Measurements from ENCODE around the gene TAS2R31. TPM values are rescaled to one million over a fixed set of nuclear protein-coding genes. Genes with fewer than 3 reads are reported as not detected.

The TAS2R31 gene
- total and polyA plus RNA-seq, 2 of the 4 experiments (the other 2 are of a cell fraction) = 0.24 to 4.3 TPM

DNA sequence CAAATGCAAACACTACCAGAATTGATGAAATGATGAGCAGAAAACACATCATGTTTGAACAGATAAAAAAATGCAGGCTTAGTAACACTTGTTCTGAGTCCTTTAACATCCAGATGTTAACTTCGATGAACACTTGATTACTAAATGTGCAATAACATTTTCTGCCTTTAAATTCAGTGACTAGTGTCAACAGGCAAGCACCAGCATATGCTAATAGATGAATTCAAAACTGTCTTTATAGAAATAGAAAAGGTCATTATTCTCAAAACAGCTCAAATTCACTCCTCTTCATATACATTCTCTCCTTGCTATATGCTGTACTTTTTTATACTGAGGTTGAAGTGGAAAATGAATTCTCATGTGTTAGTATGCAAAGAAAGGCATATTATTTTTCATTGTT is 8.7 kb downstream of the TAS2R31 start, which contains the start of gene TAS2R19:
Gene TAS2R19 (minus strand): TSS at position 101 of the 400 bp plus-strand sequence. CDS start 49 bp downstream, at position 52.
- Histone ChIP-seq H3K79me1 (ENCODE audit: low read depth in 1 of 2, low read length in 2 of 2) (0 out of 4 replicates have a peak, but pooled peaks cover 3 to 4% of the 10 kb centered on the region in 2 experiments), H4K8ac (ENCODE audit: low read depth in 2 of 2, low read length in 2 of 2) (no peak within 1 kb of the TSS), H3K9me3 (ENCODE audit: control insufficient read depth, insufficient read depth, low read length) (no peaks in the 10 kb centered on the region), H2AK5ac (ENCODE audit: low read depth, low read length) (no peak within 1 kb of the TSS), H3K27me3 (ENCODE audit: control insufficient read depth, insufficient read depth, low read length) (no peaks in the 10 kb centered on the region), H3K18ac (ENCODE audit: low read depth, low read length) (no peak within 1 kb of the TSS), H3K56ac (ENCODE audit: extremely low read depth, insufficient read depth, low read length) (no peak within 1 kb of the TSS), H3K9me1 (ENCODE audit: insufficient read depth, low read length) (no peaks in the 10 kb centered on the region), H3K4me1 (ENCODE audit: control insufficient read depth, insufficient read depth, low read length) (no peaks in the 10 kb centered on the region), H2BK20ac (ENCODE audit: low read depth, low read length) (no peak within 1 kb of the TSS), H4K5ac (ENCODE audit: low read depth, low read length) (no peak within 1 kb of the TSS), H3K4me2 (ENCODE audit: low read depth, low read length) (no peak within 1 kb of the TSS), H3K4ac (ENCODE audit: low read depth, low read length) (no peak within 1 kb of the TSS), H2AK9ac (replicated peaks; ENCODE audit: low read depth, low read length, poor library complexity) (no peak within 1 kb of the TSS), H3K23ac (ENCODE audit: low read depth, low read length) (no peak within 1 kb of the TSS), H2BK120ac (ENCODE audit: low read depth, low read length) (no peak within 1 kb of the TSS), H3K14ac (replicated peaks; ENCODE audit: low read depth, low read length) (no peak within 1 kb of the TSS), H3K9ac (ENCODE audit: low read depth, low read length) (no peak within 1 kb of the TSS), H3K36me3 (ENCODE audit: control insufficient read depth, insufficient read depth, low read length) (peaks cover 4% of the 10 kb centered on the region), H3K4me3 (ENCODE audit: insufficient read depth, low read depth, low read length) (no peak within 1 kb of the TSS), H2BK15ac (ENCODE audit: low read depth, low read length) (no peak within 1 kb of the TSS), H4K91ac (ENCODE audit: insufficient read depth, low read depth, low read length) (no peak within 1 kb of the TSS), H2BK5ac (ENCODE audit: low read depth, low read length, poor library complexity, severe bottlenecking) (no peak within 1 kb of the TSS), H2AFZ (replicated peaks; ENCODE audit: low read length, poor library complexity) (no peak within 1 kb of the TSS), H4K20me1 (ENCODE audit: insufficient read depth, low read length) (no peaks in the 10 kb centered on the region), H3K27ac (ENCODE audit: insufficient read depth, low read length) (no peak within 1 kb of the TSS)
- intact Hi-C loops (cut with micrococcal nuclease) = no loop called here
- ChIA-PET POLR2A (ENCODE audit: unreplicated experiment) (no interaction called here), CTCF (no interaction called here)
- in situ Hi-C loops (cut with MboI; ENCODE audit: low sequenced_read_pairs) = no loop called here
- TF ChIP-seq RFX5 (IDR thresholded peaks at IDR 0.05; ENCODE audit: low read depth, low read length) = no peak
- no peak for TF ChIP-seq MAZ (IDR thresholded peaks at IDR 0.05; ENCODE audit: borderline replicate concordance, low read depth, low read length)
- TF ChIP-seq BHLHE40 (IDR thresholded peaks at IDR 0.05; ENCODE audit: low read depth, low read length) = no peak
- TF ChIP-seq, protein P1, sequence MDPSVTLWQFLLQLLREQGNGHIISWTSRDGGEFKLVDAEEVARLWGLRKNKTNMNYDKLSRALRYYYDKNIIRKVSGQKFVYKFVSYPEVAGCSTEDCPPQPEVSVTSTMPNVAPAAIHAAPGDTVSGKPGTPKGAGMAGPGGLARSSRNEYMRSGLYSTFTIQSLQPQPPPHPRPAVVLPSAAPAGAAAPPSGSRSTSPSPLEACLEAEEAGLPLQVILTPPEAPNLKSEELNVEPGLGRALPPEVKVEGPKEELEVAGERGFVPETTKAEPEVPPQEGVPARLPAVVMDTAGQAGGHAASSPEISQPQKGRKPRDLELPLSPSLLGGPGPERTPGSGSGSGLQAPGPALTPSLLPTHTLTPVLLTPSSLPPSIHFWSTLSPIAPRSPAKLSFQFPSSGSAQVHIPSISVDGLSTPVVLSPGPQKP (IDR thresholded peaks at IDR 0.05; ENCODE audit: borderline replicate concordance, low read depth, low read length) = no peak
- no peak for TF ChIP-seq CTCF (conservative IDR thresholded peaks at IDR 0.05; ENCODE audit: low read depth, low read length)
- TF ChIP-seq CEBPB (IDR thresholded peaks at IDR 0.05; ENCODE audit: low read depth, low read length) = no peak
- TF ChIP-seq, protein P2, sequence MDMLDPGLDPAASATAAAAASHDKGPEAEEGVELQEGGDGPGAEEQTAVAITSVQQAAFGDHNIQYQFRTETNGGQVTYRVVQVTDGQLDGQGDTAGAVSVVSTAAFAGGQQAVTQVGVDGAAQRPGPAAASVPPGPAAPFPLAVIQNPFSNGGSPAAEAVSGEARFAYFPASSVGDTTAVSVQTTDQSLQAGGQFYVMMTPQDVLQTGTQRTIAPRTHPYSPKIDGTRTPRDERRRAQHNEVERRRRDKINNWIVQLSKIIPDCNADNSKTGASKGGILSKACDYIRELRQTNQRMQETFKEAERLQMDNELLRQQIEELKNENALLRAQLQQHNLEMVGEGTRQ (IDR thresholded peaks at IDR 0.05; ENCODE audit: low read depth, low read length) = no peak
- TF ChIP-seq RCOR1 (IDR thresholded peaks at IDR 0.05; ENCODE audit: insufficient replicate concordance, low read length) = no peak
- no peak for TF ChIP-seq MAFK (IDR thresholded peaks at IDR 0.05; ENCODE audit: low read depth, low read length)
- no peak for TF ChIP-seq POLR2A (IDR thresholded peaks at IDR 0.05; ENCODE audit: low read depth, low read length)
- TF ChIP-seq RAD21 (IDR thresholded peaks at IDR 0.05; ENCODE audit: low read length) = no peak
- WGBS, 2 experiments (ENCODE audit: extremely low coverage in 2 of 2, insufficient read length in 1 of 2) = no CpG with 5 or more reads among the region's 1 CpG
- no peak for ATAC-seq (ENCODE audit: low read depth)
- no TSS peak for BruUV-seq (replicated peaks)
- dilution Hi-C loops (cut with HindIII; ENCODE audit: low sequenced_read_pairs, unreplicated experiment) = no loop called here
- DNase-seq = no peak
